ENCODE measurements around the gene CDK6. TPM values are rescaled to one million over a fixed set of nuclear protein-coding genes. Genes with fewer than 3 reads are reported as not detected.
A peak's percentile ranks its signal among the peaks of the same experiment; 100 is the strongest.
"Not testable (repeated sequence)": the region's sequence is repeated elsewhere in the genome, so short reads cannot be mapped to it uniquely, and the experiment has no call there.

The CDK6 gene
- total and polyA plus RNA-seq, 10 of the 15 experiments (the other 5 are each of a cell fraction or from before 2014, with no cell fraction given) = 8.0 to 118 (median 45.8) TPM

DNA sequence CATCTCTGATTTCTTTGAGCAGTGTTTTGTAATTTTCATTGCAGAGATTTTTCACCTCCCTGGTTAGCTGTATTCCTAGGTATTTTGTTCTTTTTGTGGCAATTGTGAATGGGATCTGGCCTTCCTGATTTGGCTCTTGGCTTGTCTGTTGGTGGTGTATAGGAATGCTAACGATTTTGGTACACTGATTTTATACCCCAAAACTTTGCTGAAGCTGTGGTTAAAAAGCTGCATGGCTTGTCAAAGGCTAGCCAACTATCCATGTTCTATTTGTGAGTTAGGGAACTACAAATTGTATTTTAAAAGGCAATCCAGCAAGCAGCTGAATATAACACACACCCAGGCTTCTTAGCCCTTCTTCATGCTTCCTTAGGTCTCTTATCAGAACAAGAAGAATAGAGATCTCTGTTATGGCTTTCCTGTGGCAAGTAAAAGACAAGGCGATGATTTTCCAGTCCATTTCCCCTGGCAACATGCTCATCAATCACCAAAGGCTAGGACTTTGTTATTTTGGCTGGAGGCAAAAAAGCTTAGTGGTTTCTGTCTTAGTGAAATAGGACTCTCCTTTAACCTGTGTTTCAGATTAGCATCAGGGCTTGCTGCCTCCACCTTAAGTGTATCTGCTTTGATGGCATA is 77.5 kb downstream of the CDK6 start:
- WGBS (ENCODE audit: insufficient coverage, insufficient replicate concordance, low lambda C conversion rate, missing lambda C conversion rate) = 77% methylated on average over 2 of the region's 2 CpGs
- in situ Hi-C loops (cut with MboI) = no loop called here
- Histone ChIP-seq H3K27me3 (replicated peaks in 1 of 2; ENCODE audit: control insufficient read depth in 2 of 2, insufficient read depth in 2 of 2, low read length in 1 of 2) (no peaks in the 10 kb centered on the region), H3K79me2 (ENCODE audit: control insufficient read depth, insufficient read depth, low read length) (peaks cover 13% of the 10 kb centered on the region), H3K9ac (ENCODE audit: control insufficient read depth, insufficient read depth, low read length) (no peak overlapping the region), H4K20me1 (ENCODE audit: control insufficient read depth, insufficient read depth) (no peaks in the 10 kb centered on the region), H3K27ac (ENCODE audit: control insufficient read depth, insufficient read depth) (no peak overlapping the region), H3K4me2 (ENCODE audit: control insufficient read depth, insufficient read depth) (no peak overlapping the region), H3K9me3 (replicated peaks; ENCODE audit: control insufficient read depth, insufficient read depth, low read length) (no peaks in the 10 kb centered on the region; the same call in 1 of the 3 replicates), H3K4me3 (no peak overlapping the region), H3K4me1 (ENCODE audit: control insufficient read depth, insufficient read depth, low read length) (peaks cover 11% of the 10 kb centered on the region), H3K36me3 (ENCODE audit: control insufficient read depth in 2 of 2, insufficient read depth in 2 of 2, low read length in 1 of 2) (no peaks in the 10 kb centered on the region; a peak in 3 of 4 replicates), H2AFZ (ENCODE audit: control insufficient read depth, low read depth, low read length) (no peak overlapping the region)
- peak; percentile 80 for FAIRE-seq
- POLR2A ChIA-PET = no interaction called here
- CTCF ChIA-PET = interaction anchor here (1.0 kb wide), 1 partner anchor 74 kb away, joined by 3 read pairs; no protein-coding TSS in a partner anchor
- no peak for ATAC-seq
- BruUV-seq (replicated peaks) = no TSS peak
- SMC1A ChIA-PET (ENCODE audit: uncharacterized antibody, unreplicated experiment) = interaction anchor here (0.7 to 2.0 kb wide), 4 partner anchors 8 to 149 kb away, joined by 3 to 8 read pairs (median 5); no protein-coding TSS in a partner anchor
- RAD21 ChIA-PET (ENCODE audit: unreplicated experiment) = interaction anchor here (1.1 kb wide), 1 partner anchor 311 kb away, joined by 3 read pairs; the partner anchor contains the start of gene GATAD1
- intact Hi-C loops (cut with micrococcal nuclease; ENCODE audit: unreplicated experiment) = no loop called here
- TF ChIP-seq SIX5 (IDR thresholded peaks at IDR 0.05; ENCODE audit: low read depth, low read length, severe bottlenecking) (no peak), ZSCAN29 (IDR thresholded peaks at IDR 0.05) (no peak), TARDBP (IDR thresholded peaks at IDR 0.05; ENCODE audit: borderline replicate concordance) (no peak), MYB (IDR thresholded peaks at IDR 0.05; ENCODE audit: borderline replicate concordance, low read depth, low read length) (no peak)
- no peak for DNase-seq (ENCODE audit: low read depth, low spot score)

DNA sequence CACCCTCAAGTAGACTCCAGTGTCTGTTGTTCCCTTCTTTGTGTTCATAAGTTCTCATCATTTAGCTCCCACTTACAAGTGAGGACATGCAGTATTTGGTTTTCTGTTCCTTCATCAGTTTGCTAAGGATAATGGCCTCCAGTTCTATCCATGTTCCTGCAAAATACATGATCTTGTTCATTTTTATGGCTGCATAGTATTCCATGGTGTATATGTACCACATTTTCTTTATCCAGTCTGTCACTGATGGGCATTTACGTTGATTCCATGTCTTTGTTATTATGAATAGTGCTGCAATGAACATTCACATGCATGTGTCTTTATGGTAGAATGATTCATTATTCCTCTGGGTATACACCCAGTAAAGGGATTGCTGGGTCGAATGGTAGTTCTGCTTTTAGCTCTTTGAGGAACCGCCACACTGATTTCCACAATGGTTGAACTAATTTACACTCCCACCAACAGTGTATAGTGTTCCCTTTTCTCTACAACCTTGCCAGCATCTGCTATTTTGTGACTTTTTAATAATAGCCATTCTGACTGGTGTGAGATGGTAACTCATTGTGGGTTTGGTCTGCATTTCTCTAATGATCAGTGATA is 79.0 kb downstream of the CDK6 start:
- H3K27me3 ChIP-seq (replicated peaks in 1 of 2; ENCODE audit: control insufficient read depth in 2 of 2, insufficient read depth in 2 of 2, low read length in 1 of 2); H3K4me2 ChIP-seq (ENCODE audit: control insufficient read depth, insufficient read depth); POLR2A ChIA-PET; BruUV-seq (replicated peaks); H3K9me3 ChIP-seq (replicated peaks; ENCODE audit: control insufficient read depth, insufficient read depth, low read length); H3K9ac ChIP-seq (ENCODE audit: control insufficient read depth, insufficient read depth, low read length); H3K36me3 ChIP-seq (ENCODE audit: control insufficient read depth in 2 of 2, insufficient read depth in 2 of 2, low read length in 1 of 2); H3K4me3 ChIP-seq; H3K4me1 ChIP-seq (ENCODE audit: control insufficient read depth, insufficient read depth, low read length); intact Hi-C loops (cut with micrococcal nuclease; ENCODE audit: unreplicated experiment); DNase-seq (ENCODE audit: low read depth, low spot score); H3K27ac ChIP-seq (ENCODE audit: control insufficient read depth, insufficient read depth); CTCF ChIA-PET; ATAC-seq; H2AFZ ChIP-seq (ENCODE audit: control insufficient read depth, low read depth, low read length); in situ Hi-C loops (cut with MboI); RAD21 ChIA-PET (ENCODE audit: unreplicated experiment); H4K20me1 ChIP-seq (ENCODE audit: control insufficient read depth, insufficient read depth): not testable (repeated sequence)
- SMC1A ChIA-PET (ENCODE audit: uncharacterized antibody, unreplicated experiment) = interaction anchor here (1.7 to 2.0 kb wide), 2 partner anchors 10 to 13 kb away, joined by 6 to 8 read pairs; no protein-coding TSS in a partner anchor
- peak; percentile 7 for FAIRE-seq
- peaks cover 13% of the 10 kb centered on the region for H3K79me2 ChIP-seq (ENCODE audit: control insufficient read depth, insufficient read depth, low read length)
- WGBS (ENCODE audit: insufficient coverage, insufficient replicate concordance, low lambda C conversion rate, missing lambda C conversion rate) = 65% methylated on average over 3 of the region's 3 CpGs

Measured in GM12878 (cell line).